HEK293T (cell line): ENCODE measurements around the gene RRP1.

Experiments
- ARNT ChIP-seq: fragments of 450-650 bp; IDR thresholded peaks from 2 replicates; pipeline ENCODE4 v1.6.1; 2017; ENCODE audit warnings: mild to moderate bottlenecking
- BHLHE40 ChIP-seq: fragments of 450-650 bp; IDR thresholded peaks from 2 replicates; pipeline ENCODE4 v1.6.1; 2016; ENCODE audit warnings: mild to moderate bottlenecking, moderate library complexity, borderline replicate concordance
- FOXK2 ChIP-seq: fragments of 450-650 bp; IDR thresholded peaks from 2 replicates; pipeline ENCODE4 v1.6.1; 2016; ENCODE audit warnings: mild to moderate bottlenecking
- FOXM1 ChIP-seq: fragments of 450-650 bp; IDR thresholded peaks from 2 replicates; pipeline ENCODE4 v1.6.1; 2017; ENCODE audit warnings: mild to moderate bottlenecking, borderline replicate concordance
- HDGF ChIP-seq: fragments of 450-650 bp; IDR thresholded peaks from 2 replicates; pipeline ENCODE4 v1.6.1; 2017; ENCODE audit warnings: antibody characterized with exemption, borderline replicate concordance
- L3MBTL2 ChIP-seq: fragments of 450-650 bp; conservative IDR thresholded peaks from 2 replicates; pipeline ENCODE4 v1.6.1; 2016; ENCODE audit warnings: mild to moderate bottlenecking
- LEF1 ChIP-seq: fragments of 450-650 bp; IDR thresholded peaks from 2 replicates; pipeline ENCODE4 v1.6.1; 2017; ENCODE audit warnings: mild to moderate bottlenecking, borderline replicate concordance
- NFRKB ChIP-seq: fragments of 450-650 bp; IDR thresholded peaks from 2 replicates; pipeline ENCODE4 v1.6.1; 2016; ENCODE audit warnings: mild to moderate bottlenecking, moderate library complexity
- SP1 ChIP-seq: fragments of 450-650 bp; IDR thresholded peaks from 2 replicates; pipeline ENCODE4 v1.6.1; 2017
- SUZ12 ChIP-seq: fragments of 450-650 bp; IDR thresholded peaks from 2 replicates; pipeline ENCODE4 v1.6.1; 2016; ENCODE audit warnings: mild to moderate bottlenecking
- TARDBP ChIP-seq: fragments of 450-650 bp; IDR thresholded peaks from 2 replicates; pipeline ENCODE4 v1.6.1; 2016

GRCh38 chr21:43740497-43741156, 48.8 kb upstream of the RRP1 start:
- TF ChIP-seq BHLHE40 (no peak), TARDBP (no peak), NFRKB (no peak), L3MBTL2 (no peak), HDGF (no peak), ARNT (no peak), FOXM1 (no peak), SP1 (no peak), FOXK2 (no peak), LEF1 (no peak), SUZ12 (no peak)
